ENCODE results near the gene CFAP70.

- TF ChIP-seq, protein P1, sequence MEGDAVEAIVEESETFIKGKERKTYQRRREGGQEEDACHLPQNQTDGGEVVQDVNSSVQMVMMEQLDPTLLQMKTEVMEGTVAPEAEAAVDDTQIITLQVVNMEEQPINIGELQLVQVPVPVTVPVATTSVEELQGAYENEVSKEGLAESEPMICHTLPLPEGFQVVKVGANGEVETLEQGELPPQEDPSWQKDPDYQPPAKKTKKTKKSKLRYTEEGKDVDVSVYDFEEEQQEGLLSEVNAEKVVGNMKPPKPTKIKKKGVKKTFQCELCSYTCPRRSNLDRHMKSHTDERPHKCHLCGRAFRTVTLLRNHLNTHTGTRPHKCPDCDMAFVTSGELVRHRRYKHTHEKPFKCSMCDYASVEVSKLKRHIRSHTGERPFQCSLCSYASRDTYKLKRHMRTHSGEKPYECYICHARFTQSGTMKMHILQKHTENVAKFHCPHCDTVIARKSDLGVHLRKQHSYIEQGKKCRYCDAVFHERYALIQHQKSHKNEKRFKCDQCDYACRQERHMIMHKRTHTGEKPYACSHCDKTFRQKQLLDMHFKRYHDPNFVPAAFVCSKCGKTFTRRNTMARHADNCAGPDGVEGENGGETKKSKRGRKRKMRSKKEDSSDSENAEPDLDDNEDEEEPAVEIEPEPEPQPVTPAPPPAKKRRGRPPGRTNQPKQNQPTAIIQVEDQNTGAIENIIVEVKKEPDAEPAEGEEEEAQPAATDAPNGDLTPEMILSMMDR (IDR thresholded peaks at IDR 0.05; ENCODE audit: low read depth, low read length), result no peak
- TF ChIP-seq EZH2phosphoT487 (IDR thresholded peaks at IDR 0.05; ENCODE audit: low read depth), result no peak
Observed at GRCh38 chr10:73296946-73297345, 61.7 kb downstream of the CFAP70 start.
